Measurements from ENCODE around the gene MEIS1.
"Not testable (repeated sequence)": the region's sequence is repeated elsewhere in the genome, so short reads cannot be mapped to it uniquely, and the experiment has no call there.

Gene MEIS1

DNA sequence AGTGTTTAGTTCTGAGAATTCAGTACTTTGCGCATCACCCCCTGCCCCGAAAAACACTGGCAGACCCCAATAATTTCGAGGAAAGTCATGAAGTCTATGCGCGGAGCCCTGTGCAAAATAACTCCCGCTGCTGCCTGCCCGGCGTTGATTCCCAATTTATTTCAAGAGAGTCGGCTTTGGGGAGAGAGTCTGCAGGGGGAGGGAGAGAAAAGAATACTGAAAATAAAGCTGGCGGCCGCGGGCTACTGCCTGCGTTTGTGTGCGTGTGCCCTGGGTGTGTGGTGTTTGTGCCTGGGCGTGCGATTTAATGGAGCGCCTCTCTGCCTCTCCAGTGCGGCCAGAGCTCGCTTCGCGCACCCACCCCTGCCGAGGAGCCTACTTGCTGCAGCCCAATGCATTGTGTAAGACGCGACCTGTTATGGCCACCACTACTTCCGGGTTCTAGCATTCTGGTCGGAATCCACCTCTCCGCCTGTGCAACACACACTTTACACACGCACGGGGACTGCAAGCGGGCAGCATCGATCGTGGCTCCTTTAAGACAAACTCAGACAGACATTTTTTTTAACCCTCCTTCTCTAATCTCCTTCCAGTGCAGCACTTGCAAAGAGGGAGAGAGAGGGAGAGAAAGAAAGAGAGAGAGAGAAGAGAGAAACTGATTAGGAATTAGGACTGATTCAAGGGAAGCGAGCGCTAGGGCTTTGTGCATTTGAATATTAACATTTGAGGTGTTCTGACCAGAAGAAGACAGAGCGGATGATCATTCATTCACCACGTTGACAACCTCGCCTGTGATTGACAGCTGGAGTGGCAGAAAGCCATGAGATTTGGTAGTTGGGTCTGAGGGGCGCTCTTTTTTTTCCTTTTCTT lies at the start of gene MEIS1:
MEIS1 (plus strand) TSS at position 447 of the 870 bp plus-strand sequence. CDS start 732 bp downstream, outside the sequence.
- TF ChIP-seq, protein P1, sequence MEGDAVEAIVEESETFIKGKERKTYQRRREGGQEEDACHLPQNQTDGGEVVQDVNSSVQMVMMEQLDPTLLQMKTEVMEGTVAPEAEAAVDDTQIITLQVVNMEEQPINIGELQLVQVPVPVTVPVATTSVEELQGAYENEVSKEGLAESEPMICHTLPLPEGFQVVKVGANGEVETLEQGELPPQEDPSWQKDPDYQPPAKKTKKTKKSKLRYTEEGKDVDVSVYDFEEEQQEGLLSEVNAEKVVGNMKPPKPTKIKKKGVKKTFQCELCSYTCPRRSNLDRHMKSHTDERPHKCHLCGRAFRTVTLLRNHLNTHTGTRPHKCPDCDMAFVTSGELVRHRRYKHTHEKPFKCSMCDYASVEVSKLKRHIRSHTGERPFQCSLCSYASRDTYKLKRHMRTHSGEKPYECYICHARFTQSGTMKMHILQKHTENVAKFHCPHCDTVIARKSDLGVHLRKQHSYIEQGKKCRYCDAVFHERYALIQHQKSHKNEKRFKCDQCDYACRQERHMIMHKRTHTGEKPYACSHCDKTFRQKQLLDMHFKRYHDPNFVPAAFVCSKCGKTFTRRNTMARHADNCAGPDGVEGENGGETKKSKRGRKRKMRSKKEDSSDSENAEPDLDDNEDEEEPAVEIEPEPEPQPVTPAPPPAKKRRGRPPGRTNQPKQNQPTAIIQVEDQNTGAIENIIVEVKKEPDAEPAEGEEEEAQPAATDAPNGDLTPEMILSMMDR (conservative IDR thresholded peaks at IDR 0.05; ENCODE audit: control insufficient read depth, insufficient read depth, low read depth, low read length) = no peak
- H3K4me3 ChIP-seq (ENCODE audit: control insufficient read depth, low read depth, low read length) = peak within 1 kb of the TSS; percentile 74
- DNase-seq (ENCODE audit: low read depth) = peak; percentile 97

- no peak overlapping the region for H3K4me3 ChIP-seq (ENCODE audit: control insufficient read depth, low read depth, low read length)
- no peak for DNase-seq (ENCODE audit: low read depth)
- TF ChIP-seq, protein P1 (conservative IDR thresholded peaks at IDR 0.05; ENCODE audit: control insufficient read depth, insufficient read depth, low read depth, low read length) = no peak
Observed at GRCh38 chr2:66387016-66387753, 47.7 kb upstream of the MEIS1 start.

- no peak overlapping the region for H3K4me3 ChIP-seq (ENCODE audit: control insufficient read depth, low read depth, low read length)
- peak; percentile 58 for DNase-seq (ENCODE audit: low read depth)
- TF ChIP-seq, protein P1 (conservative IDR thresholded peaks at IDR 0.05; ENCODE audit: control insufficient read depth, insufficient read depth, low read depth, low read length) = no peak
Observed at GRCh38 chr2:66389651-66390131, 45.2 kb upstream of the MEIS1 start.

- TF ChIP-seq, protein P1 (conservative IDR thresholded peaks at IDR 0.05; ENCODE audit: control insufficient read depth, insufficient read depth, low read depth, low read length) = no peak
- DNase-seq (ENCODE audit: low read depth) = no peak
- no peak overlapping the region for H3K4me3 ChIP-seq (ENCODE audit: control insufficient read depth, low read depth, low read length)
Observed at GRCh38 chr2:66390152-66390551, 44.8 kb upstream of the MEIS1 start.

DNA sequence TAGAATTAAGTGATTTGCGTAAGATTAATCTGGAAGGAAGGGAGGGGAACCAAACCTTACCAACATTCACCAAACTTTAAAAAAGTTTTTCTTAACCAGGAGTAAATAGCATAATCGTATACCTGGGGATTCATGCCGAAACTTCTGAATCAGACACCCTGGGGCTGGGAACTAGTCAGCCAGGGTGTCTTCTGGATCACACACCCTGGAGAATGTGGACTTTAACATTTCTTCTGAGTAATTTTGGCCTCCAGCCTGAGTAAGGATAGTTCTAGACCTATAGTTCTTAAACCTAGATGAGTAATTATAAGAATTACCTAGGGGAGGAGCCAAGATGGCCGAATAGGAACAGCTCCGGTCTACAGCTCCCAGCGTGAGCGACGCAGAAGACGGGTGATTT lies 44.1 kb upstream of the MEIS1 start:
- TF ChIP-seq, protein P1 (conservative IDR thresholded peaks at IDR 0.05; ENCODE audit: control insufficient read depth, insufficient read depth, low read depth, low read length) = no peak
- H3K4me3 ChIP-seq (ENCODE audit: control insufficient read depth, low read depth, low read length) = no peak overlapping the region
- no peak for DNase-seq (ENCODE audit: low read depth)

- H3K4me3 ChIP-seq (ENCODE audit: control insufficient read depth, low read depth, low read length) = not testable (repeated sequence)
Observed at GRCh38 chr2:66391240-66391639, 43.7 kb upstream of the MEIS1 start.

DNA sequence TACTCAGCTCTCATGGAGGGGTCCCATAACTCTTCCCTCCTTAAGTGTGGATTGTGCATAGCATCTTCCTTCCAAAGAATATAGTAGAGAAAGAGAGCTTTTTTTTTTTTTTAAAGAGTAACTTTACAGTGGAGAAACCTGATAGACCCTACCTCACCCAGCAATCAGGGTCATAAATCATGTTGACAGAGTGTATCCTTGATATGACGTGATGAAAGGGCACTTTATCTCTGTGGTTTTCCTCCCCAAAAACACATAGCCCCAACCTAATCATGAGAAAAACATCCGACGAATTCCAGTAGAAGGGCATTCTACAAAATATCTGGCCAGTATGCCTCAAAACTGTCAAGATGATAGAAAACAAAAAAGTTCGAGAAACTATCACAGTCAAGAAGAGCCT lies 29.5 kb upstream of the MEIS1 start:
- DNase-seq (ENCODE audit: low read depth) = no peak
- no peak overlapping the region for H3K4me3 ChIP-seq (ENCODE audit: control insufficient read depth, low read depth, low read length)
- TF ChIP-seq, protein P1 (conservative IDR thresholded peaks at IDR 0.05; ENCODE audit: control insufficient read depth, insufficient read depth, low read depth, low read length) = no peak

More at GRCh38 chr2:66391240-66391639, 43.7 kb upstream of the MEIS1 start:
- not testable (repeated sequence) for DNase-seq (ENCODE audit: low read depth)

All from fibroblast of mammary gland (primary cell).